Astrocyte of the spinal cord (primary cell): Measurements from ENCODE around the gene HS3ST3B1.

Source experiments
- DNase-seq: peaks from one replicate; pipeline ENCODE4 v3.0.0; 2011; ENCODE audit warnings: low read depth, low spot score
- H3K4me3 ChIP-seq: 2 replicates; pipeline ENCODE4 v1.5.1; 2011; ENCODE audit warnings: low read depth, mild to moderate bottlenecking, low read length, moderate library complexity
- CTCF ChIP-seq: IDR thresholded peaks from 2 replicates; pipeline ENCODE4 v1.5.1; 2012; ENCODE audit warnings: low read depth, mild to moderate bottlenecking, low read length, inconsistent platforms
- in situ Hi-C: cut with HindIII; loops from 2 replicates; pipeline ENCODE4 v1.10.0; 2017; ENCODE audit warnings: low sequenced_read_pairs

Gene HS3ST3B1

GRCh38 chr17:14300575-14301278 is at the start of gene HS3ST3B1:
Gene HS3ST3B1 (plus strand): TSS chr17:14301081. CDS start chr17:14301519, 438 bp downstream.
- no peak for TF ChIP-seq CTCF
- DNase-seq = peak; percentile 100
- H3K4me3 ChIP-seq = peak within 1 kb of the TSS; percentile 89
- in situ Hi-C loops = no loop called here

- DNase-seq = no peak
- TF ChIP-seq CTCF = no peak
- in situ Hi-C loops = no loop called here
- H3K4me3 ChIP-seq = no peak overlapping the region
Observed at GRCh38 chr17:14261406-14261805, 39.5 kb upstream of the HS3ST3B1 start.

GRCh38 chr17:14268264-14268663 is 32.6 kb upstream of the HS3ST3B1 start:
- H3K4me3 ChIP-seq = no peak overlapping the region
- no peak for TF ChIP-seq CTCF
- in situ Hi-C loops = no loop called here
- DNase-seq = no peak

GRCh38 chr17:14269473-14269872 is 31.4 kb upstream of the HS3ST3B1 start:
- H3K4me3 ChIP-seq = no peak overlapping the region
- DNase-seq = no peak
- TF ChIP-seq CTCF = no peak
- in situ Hi-C loops = no loop called here

GRCh38 chr17:14270508-14270907 is 30.4 kb upstream of the HS3ST3B1 start:
- TF ChIP-seq CTCF = no peak
- H3K4me3 ChIP-seq = no peak overlapping the region
- in situ Hi-C loops = no loop called here
- DNase-seq = no peak

GRCh38 chr17:14276535-14277250 is 24.2 kb upstream of the HS3ST3B1 start:
- in situ Hi-C loops = no loop called here
- TF ChIP-seq CTCF = no peak
- no peak for DNase-seq
- no peak overlapping the region for H3K4me3 ChIP-seq
